ENCODE results near the gene SFR1.

Gene SFR1, protein sequence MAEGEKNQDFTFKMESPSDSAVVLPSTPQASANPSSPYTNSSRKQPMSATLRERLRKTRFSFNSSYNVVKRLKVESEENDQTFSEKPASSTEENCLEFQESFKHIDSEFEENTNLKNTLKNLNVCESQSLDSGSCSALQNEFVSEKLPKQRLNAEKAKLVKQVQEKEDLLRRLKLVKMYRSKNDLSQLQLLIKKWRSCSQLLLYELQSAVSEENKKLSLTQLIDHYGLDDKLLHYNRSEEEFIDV

DNA sequence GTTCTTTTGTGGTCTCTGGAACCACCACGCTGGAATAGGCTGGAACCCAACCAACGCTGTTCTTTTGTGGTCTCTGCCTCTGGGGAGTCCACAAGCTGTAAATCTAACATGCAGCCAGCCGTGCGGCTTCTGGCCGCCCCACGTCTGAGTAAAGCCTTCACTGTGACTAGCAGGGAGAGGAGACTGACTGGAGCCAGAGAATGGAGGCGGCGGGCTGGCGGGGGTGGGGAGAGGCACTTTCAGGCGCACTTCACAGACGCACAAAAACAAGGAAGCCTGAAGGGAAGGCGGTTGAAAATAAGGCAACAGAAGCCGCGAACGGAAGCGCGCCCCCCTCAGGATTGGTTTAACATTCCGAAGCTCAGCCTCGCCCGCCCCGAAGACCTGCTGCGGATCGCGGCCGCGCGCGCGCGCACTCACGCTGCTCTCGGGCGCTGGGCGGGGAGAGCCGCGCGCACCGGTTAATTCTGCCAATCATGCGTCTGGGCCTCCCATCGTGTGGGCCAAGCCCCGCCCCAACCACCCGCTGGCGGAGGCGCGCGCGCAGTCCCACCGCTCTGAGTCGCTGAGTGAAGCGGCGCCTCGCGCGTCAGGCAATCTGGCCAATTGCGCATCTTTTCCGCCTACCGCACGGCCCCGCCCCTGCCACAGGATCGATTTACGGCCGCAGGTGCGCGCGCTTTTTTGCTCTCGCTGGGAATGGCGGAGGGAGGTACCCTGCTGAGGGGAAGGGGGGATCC is at the start of gene SFR1:
Gene SFR1 (plus strand): TSS at position 687 of the 740 bp plus-strand sequence. CDS start 13 bp downstream, at position 700.
- TF ChIP-seq, protein P1, sequence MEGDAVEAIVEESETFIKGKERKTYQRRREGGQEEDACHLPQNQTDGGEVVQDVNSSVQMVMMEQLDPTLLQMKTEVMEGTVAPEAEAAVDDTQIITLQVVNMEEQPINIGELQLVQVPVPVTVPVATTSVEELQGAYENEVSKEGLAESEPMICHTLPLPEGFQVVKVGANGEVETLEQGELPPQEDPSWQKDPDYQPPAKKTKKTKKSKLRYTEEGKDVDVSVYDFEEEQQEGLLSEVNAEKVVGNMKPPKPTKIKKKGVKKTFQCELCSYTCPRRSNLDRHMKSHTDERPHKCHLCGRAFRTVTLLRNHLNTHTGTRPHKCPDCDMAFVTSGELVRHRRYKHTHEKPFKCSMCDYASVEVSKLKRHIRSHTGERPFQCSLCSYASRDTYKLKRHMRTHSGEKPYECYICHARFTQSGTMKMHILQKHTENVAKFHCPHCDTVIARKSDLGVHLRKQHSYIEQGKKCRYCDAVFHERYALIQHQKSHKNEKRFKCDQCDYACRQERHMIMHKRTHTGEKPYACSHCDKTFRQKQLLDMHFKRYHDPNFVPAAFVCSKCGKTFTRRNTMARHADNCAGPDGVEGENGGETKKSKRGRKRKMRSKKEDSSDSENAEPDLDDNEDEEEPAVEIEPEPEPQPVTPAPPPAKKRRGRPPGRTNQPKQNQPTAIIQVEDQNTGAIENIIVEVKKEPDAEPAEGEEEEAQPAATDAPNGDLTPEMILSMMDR (IDR thresholded peaks at IDR 0.05; ENCODE audit: low read depth, low read length): peak; percentile 68
- Histone ChIP-seq H3K27ac (peak within 1 kb of the TSS; percentile 93), H3K4me3 (ENCODE audit: low read depth, low read length) (peak within 1 kb of the TSS; percentile 94)

DNA sequence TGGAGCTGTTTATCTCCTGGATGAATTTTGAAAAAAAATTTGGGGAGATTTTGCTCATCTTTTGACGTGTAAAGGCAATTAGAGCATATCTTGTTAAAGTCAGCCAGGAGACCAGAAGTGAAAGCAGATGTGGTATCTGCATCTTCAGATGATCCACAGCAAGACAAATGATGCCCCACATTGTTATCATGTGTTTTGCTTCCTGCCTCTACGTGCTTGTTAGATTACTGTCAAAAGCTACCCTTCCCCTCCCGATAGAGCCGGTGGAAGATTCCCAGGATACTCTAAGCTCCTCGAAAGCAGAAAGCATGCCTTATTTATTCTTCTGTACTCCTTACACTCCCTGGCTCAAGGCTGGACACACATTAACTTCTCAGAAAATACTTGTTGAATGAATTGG is 49.2 kb upstream of the SFR1 start:
- Histone ChIP-seq H3K9me3 (ENCODE audit: severe bottlenecking) (no peaks in the 10 kb centered on the region), H3K27me3 (ENCODE audit: insufficient read depth, low read depth, severe bottlenecking) (no peaks in the 10 kb centered on the region), H3K4me3 (ENCODE audit: low read depth, low read length) (no peak overlapping the region), H3K27ac (no peak overlapping the region), H3K36me3 (no peaks in the 10 kb centered on the region)
- TF ChIP-seq, protein P1 (IDR thresholded peaks at IDR 0.05; ENCODE audit: low read depth, low read length): no peak
- DNase-seq: no peak

More for the DNA sequence above, at the start of gene SFR1:
- H3K36me3 ChIP-seq: no peaks in the 10 kb centered on the region
- no peaks in the 10 kb centered on the region for H3K27me3 ChIP-seq (ENCODE audit: insufficient read depth, low read depth, severe bottlenecking)
- peak; percentile 99 for DNase-seq
- no peaks in the 10 kb centered on the region for H3K9me3 ChIP-seq (ENCODE audit: severe bottlenecking)

DNA sequence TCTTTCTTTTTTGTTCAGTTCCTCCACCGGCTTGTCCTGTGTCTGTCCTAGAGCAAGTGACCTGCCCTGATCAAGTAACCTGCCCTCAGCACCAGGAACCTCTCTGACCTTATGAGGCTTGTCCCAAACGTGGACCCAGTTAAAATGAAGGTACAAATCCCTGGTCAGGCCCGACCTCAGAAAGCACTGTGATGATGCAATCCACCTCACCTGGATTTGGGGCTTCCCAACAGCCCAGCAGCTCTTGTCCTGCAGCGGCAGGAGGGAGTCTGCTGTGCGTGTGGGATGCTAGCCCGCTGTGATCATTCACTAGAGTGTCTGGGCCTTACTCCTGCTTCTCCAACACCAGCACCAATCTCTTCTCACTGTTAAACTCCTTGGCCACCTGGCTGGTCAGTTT is 47.5 kb upstream of the SFR1 start:
- DNase-seq: no peak
- no peak overlapping the region for H3K27ac ChIP-seq
- no peaks in the 10 kb centered on the region for H3K9me3 ChIP-seq (ENCODE audit: severe bottlenecking)
- H3K4me3 ChIP-seq (ENCODE audit: low read depth, low read length): no peak overlapping the region
- no peaks in the 10 kb centered on the region for H3K27me3 ChIP-seq (ENCODE audit: insufficient read depth, low read depth, severe bottlenecking)
- TF ChIP-seq, protein P1 (IDR thresholded peaks at IDR 0.05; ENCODE audit: low read depth, low read length): no peak
- no peaks in the 10 kb centered on the region for H3K36me3 ChIP-seq

DNA sequence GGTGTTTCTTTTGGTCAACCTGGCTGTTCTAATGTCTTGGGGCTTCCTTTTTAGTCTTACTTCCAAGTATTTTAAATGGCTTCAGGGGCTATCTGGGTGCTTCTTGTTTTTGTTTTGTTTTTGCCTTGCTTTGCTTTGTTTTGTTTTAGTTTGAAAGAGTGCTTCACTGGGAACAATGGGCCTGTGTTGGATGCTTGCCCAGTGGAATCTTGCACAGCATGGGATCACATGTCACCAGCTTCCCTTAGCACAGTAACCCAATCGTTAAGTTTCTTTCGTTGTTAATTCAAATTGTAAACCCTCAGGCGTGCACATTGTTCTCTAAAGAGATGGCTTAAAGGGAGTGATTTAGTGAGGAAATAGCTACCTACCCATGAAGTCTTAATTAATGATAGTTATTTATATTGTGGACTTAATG is 45.2 kb upstream of the SFR1 start:
- H3K36me3 ChIP-seq: no peaks in the 10 kb centered on the region
- no peaks in the 10 kb centered on the region for H3K27me3 ChIP-seq (ENCODE audit: insufficient read depth, low read depth, severe bottlenecking)
- TF ChIP-seq, protein P1 (IDR thresholded peaks at IDR 0.05; ENCODE audit: low read depth, low read length): no peak
- no peaks in the 10 kb centered on the region for H3K9me3 ChIP-seq (ENCODE audit: severe bottlenecking)
- no peak for DNase-seq
- no peak overlapping the region for H3K27ac ChIP-seq
- no peak overlapping the region for H3K4me3 ChIP-seq (ENCODE audit: low read depth, low read length)

DNA sequence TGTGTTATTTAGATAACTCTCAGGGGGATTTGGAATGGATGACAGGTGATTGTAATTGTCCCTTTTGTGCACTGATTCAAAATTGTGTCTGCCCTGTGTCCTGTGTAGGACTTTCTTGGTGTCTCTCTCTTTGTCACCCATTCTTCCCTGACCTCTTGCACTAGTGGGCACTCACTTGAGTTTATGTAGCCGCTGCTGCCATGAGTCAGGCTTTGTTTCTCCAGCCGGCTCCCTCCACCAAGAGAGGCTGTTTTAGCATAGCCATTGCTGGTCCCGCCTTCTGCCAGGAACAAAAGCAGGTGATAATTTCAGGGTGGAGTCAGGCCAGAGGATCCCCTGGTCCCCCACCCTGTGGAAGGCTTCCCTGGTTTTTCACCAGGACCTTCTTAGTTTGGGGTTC is 44.7 kb upstream of the SFR1 start:
- Histone ChIP-seq H3K36me3 (no peaks in the 10 kb centered on the region), H3K27ac (no peak overlapping the region), H3K9me3 (ENCODE audit: severe bottlenecking) (no peaks in the 10 kb centered on the region), H3K4me3 (ENCODE audit: low read depth, low read length) (no peak overlapping the region), H3K27me3 (ENCODE audit: insufficient read depth, low read depth, severe bottlenecking) (no peaks in the 10 kb centered on the region)
- TF ChIP-seq, protein P1 (IDR thresholded peaks at IDR 0.05; ENCODE audit: low read depth, low read length): no peak
- no peak for DNase-seq

Measured in WERI-Rb-1 (cell line).